22Rv1 (cell line): ENCODE results near the gene BATF2.

Experiments used
- H3K27ac ChIP-seq: fragments of 450-650 bp; 2 replicates; pipeline ENCODE4 v1.5.1; 2017
- ZFX ChIP-seq: fragments of 450-650 bp; IDR thresholded peaks from 2 replicates; pipeline ENCODE4 v1.6.1; 2017; ENCODE audit warnings: antibody characterized with exemption, borderline replicate concordance
- TF ChIP-seq, protein P1 (sequence below): fragments of 450-650 bp; IDR thresholded peaks from 2 replicates; pipeline ENCODE4 v1.5.1; 2017; ENCODE audit warnings: mild to moderate bottlenecking

Gene BATF2

DNA sequence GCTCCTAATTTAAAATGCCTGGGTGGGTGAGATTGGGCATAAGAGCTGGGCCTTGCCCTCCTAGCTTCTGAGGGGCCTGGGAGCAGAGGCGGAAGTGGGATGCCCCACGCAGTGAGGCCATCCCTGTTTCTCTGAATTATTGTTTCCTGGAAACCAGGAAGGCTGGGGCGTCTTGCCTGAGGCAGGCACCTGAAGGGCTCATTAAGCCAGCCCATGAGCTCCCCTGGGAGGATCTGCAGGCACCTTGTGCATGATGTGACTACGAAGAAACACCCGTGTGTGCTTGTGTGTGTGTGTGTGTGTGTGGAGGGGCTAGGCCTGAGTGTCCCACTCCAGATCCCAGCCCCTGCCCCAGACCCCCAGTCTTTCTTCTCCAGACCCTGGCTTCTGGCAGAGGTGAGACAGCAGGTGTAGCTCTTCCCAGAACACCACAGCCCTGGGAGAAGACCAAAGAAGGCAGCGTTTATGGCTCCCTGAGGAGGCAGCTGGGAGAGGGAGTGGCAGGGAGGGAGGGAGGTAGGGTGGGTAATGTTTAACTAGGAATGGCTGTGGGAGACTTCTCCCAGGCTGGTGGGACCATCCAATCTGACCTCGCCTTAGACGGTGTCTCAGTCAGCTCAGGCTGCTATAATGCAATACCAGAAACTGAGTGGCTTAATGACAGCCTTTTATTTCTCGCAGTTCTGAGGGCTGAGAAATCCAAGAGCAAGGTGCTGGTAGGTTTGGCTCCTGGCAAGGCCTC, 2.1 kb upstream of the BATF2 start:
- H3K27ac ChIP-seq = peak overlapping the region; percentile 58

DNA sequence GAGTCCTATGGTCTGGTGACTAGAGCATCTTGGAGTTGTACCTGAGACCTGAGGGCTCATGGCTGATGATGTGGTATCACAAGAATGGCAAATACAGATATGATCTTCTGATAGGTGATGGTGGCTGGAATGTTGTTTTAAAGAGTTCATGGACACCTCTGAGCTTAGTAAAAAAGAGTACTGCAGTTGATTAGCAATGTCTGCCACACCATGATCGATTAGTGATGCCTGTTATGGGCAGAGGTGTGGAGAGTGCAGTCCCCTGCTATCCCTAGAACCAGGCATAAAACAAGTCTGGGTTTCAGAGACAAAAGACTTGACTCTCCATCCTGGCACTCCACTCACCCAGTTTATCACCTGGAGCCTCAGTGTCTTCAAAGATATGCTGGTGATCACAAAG, 1.4 kb upstream of the BATF2 start:
- peak overlapping the region; percentile 58 for H3K27ac ChIP-seq

More for the DNA sequence above, 2.1 kb upstream of the BATF2 start:
- TF ChIP-seq ZFX = no peak
- TF ChIP-seq, protein P1, sequence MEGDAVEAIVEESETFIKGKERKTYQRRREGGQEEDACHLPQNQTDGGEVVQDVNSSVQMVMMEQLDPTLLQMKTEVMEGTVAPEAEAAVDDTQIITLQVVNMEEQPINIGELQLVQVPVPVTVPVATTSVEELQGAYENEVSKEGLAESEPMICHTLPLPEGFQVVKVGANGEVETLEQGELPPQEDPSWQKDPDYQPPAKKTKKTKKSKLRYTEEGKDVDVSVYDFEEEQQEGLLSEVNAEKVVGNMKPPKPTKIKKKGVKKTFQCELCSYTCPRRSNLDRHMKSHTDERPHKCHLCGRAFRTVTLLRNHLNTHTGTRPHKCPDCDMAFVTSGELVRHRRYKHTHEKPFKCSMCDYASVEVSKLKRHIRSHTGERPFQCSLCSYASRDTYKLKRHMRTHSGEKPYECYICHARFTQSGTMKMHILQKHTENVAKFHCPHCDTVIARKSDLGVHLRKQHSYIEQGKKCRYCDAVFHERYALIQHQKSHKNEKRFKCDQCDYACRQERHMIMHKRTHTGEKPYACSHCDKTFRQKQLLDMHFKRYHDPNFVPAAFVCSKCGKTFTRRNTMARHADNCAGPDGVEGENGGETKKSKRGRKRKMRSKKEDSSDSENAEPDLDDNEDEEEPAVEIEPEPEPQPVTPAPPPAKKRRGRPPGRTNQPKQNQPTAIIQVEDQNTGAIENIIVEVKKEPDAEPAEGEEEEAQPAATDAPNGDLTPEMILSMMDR = no peak

DNA sequence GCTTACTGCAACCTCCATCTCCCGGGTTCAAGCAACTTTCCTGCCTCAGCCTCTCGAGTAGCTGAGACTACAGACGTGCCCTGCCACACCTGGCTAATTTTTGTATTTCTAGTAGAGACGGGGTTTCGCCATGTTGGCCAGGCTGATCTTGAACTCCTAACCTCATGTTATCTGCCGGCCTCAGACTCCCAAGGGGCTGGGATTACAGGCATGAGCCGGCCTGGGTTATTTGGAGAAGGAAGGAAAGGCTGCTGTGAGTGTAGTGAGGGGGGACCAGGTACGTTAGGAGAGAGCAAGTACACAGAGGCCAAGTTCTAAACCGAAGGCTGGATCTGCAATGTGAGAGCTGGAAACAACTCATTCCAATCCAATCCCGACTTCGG, 453 bp downstream of the BATF2 start:
- H3K27ac ChIP-seq = no peak overlapping the region
- TF ChIP-seq, protein P1 = no peak
- TF ChIP-seq ZFX = no peak

More for the DNA sequence above, 1.4 kb upstream of the BATF2 start:
- TF ChIP-seq ZFX = no peak
- TF ChIP-seq, protein P1 = no peak

DNA sequence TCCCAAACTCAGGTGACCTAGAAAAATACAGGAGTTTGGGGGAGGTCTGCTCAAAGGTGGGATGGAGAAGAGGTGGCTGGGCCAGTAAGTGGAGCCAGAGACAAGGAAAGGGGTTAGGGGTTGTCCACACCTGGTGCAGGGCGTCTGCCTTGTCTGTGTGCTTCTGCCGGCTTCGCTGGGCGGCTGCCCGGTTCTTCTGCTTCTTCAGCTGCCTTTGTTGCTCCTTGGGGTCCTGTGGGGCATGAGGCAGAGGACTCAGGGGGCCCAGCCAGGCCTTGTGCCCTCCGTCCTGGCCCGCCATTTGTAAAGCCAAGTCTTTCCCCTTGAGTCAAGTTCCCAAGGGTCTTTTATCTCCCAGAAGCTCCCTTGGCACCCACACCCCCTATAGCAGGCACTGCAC, 2.5 kb downstream of the BATF2 start:
- TF ChIP-seq, protein P1 = no peak
- no peak overlapping the region for H3K27ac ChIP-seq

DNA sequence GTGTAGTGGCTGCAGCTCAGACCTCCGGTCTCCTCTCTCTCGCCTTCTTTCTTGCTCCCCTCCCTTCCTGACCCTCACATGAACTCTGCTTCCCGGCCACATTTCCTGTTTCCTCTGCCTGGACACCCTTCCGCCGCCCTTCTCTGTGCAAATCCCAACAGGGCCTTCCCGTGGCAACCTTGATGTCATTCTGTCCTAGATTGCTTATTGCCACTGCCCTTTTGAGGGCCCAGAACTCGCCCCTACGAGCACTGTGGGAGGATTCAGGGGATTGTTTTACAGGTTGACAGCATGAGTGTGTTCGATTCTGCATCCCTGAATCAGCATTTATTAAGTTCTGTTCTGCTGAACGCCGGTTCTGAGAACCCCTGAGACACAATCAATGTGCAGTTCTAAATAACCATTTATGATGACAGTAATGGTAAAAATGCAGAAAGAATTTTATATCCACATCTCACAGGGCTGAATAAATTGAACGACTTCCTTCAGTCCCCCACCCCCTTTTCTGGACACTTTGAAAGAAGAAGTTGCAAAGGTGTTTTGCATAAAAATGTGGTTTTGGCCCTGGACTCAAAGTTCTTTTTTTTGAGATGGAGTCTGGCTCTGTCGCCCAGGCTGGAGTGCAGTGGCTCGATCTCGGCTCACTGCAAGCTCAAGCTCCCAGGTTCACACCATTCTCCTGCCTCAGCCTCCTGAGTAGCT, 6.4 kb downstream of the BATF2 start:
- no peak overlapping the region for H3K27ac ChIP-seq
- TF ChIP-seq ZFX = no peak
- TF ChIP-seq, protein P1 = no peak

DNA sequence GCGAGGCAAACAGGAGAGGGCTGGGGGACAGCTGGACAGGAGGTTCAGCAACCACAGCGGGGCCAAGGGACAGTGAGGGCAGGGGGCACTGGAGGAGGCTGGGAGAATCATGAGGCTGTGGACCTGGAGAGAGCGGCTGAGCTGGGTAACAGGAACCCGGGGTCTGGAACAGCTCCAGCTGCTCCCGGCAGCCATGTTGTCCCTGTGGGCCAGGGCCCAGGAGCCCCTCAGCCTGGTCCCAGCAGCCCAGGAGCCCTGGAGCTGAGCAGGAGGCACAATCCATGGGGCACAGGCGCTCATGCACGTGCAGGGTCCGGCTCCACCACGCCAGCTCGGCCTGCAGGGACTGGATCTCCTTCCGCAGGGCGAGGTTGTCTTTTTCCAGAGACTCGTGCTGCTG, 7.4 kb downstream of the BATF2 start:
- no peak for TF ChIP-seq ZFX
- TF ChIP-seq, protein P1 = no peak
- no peak overlapping the region for H3K27ac ChIP-seq
